ENCODE data around the gene PDGFRB.

PDGFRB gene

GRCh38 chr5:150184006-150184405, 28.4 kb upstream of the PDGFRB start:
- Histone ChIP-seq H3K4me2 (ENCODE audit: low read length) (no peak overlapping the region), H3K9ac (no peak overlapping the region), H2AFZ (no peak overlapping the region), H3K27me3 (ENCODE audit: control insufficient read depth, insufficient read depth, low read length) (no peaks in the 10 kb centered on the region), H3K4me3 (ENCODE audit: low read depth, low read length) (no peak overlapping the region), H3K79me2 (no peaks in the 10 kb centered on the region), H3K9me3 (ENCODE audit: control insufficient read depth, low read length) (no peaks in the 10 kb centered on the region), H3K36me3 (ENCODE audit: control insufficient read depth, insufficient read depth, low read length) (no peaks in the 10 kb centered on the region), H3K4me1 (no peaks in the 10 kb centered on the region), H3K27ac (no peak overlapping the region)
- TF ChIP-seq CTCF (IDR thresholded peaks at IDR 0.05), result no peak

GRCh38 chr5:150183436-150183835, 27.8 kb upstream of the PDGFRB start:
- Histone ChIP-seq H2AFZ (no peak overlapping the region), H3K9ac (no peak overlapping the region), H3K27ac (no peak overlapping the region), H3K4me1 (no peaks in the 10 kb centered on the region), H3K79me2 (no peaks in the 10 kb centered on the region), H3K27me3 (ENCODE audit: control insufficient read depth, insufficient read depth, low read length) (no peaks in the 10 kb centered on the region), H3K4me2 (ENCODE audit: low read length) (no peak overlapping the region), H3K9me3 (ENCODE audit: control insufficient read depth, low read length) (no peaks in the 10 kb centered on the region), H3K36me3 (ENCODE audit: control insufficient read depth, insufficient read depth, low read length) (no peaks in the 10 kb centered on the region), H3K4me3 (ENCODE audit: low read depth, low read length) (no peak overlapping the region)
- no peak for TF ChIP-seq CTCF (IDR thresholded peaks at IDR 0.05)

- Histone ChIP-seq H3K9me3 (ENCODE audit: control insufficient read depth, low read length) (no peaks in the 10 kb centered on the region), H3K4me1 (no peaks in the 10 kb centered on the region), H2AFZ (no peak overlapping the region), H3K79me2 (no peaks in the 10 kb centered on the region), H3K4me3 (ENCODE audit: low read depth, low read length) (no peak overlapping the region), H3K36me3 (ENCODE audit: control insufficient read depth, insufficient read depth, low read length) (no peaks in the 10 kb centered on the region), H3K27me3 (ENCODE audit: control insufficient read depth, insufficient read depth, low read length) (no peaks in the 10 kb centered on the region), H3K27ac (no peak overlapping the region), H3K4me2 (ENCODE audit: low read length) (no peak overlapping the region), H3K9ac (no peak overlapping the region)
- TF ChIP-seq CTCF (IDR thresholded peaks at IDR 0.05), result no peak
Measured at GRCh38 chr5:150182774-150183173, 27.1 kb upstream of the PDGFRB start.

- no peak for TF ChIP-seq CTCF (IDR thresholded peaks at IDR 0.05)
- Histone ChIP-seq H3K27ac (no peak overlapping the region), H3K4me2 (ENCODE audit: low read length) (no peak overlapping the region), H3K9me3 (ENCODE audit: control insufficient read depth, low read length) (no peaks in the 10 kb centered on the region), H3K9ac (no peak overlapping the region), H3K27me3 (ENCODE audit: control insufficient read depth, insufficient read depth, low read length) (no peaks in the 10 kb centered on the region), H3K4me3 (ENCODE audit: low read depth, low read length) (no peak overlapping the region), H3K4me1 (no peaks in the 10 kb centered on the region), H3K36me3 (ENCODE audit: control insufficient read depth, insufficient read depth, low read length) (no peaks in the 10 kb centered on the region), H3K79me2 (no peaks in the 10 kb centered on the region), H2AFZ (no peak overlapping the region)
Measured at GRCh38 chr5:150181766-150182545, 26.3 kb upstream of the PDGFRB start.

- no peak for TF ChIP-seq CTCF (IDR thresholded peaks at IDR 0.05)
- Histone ChIP-seq H3K4me3 (ENCODE audit: low read depth, low read length) (no peak overlapping the region), H3K36me3 (ENCODE audit: control insufficient read depth, insufficient read depth, low read length) (no peaks in the 10 kb centered on the region), H3K4me2 (ENCODE audit: low read length) (no peak overlapping the region), H3K9ac (no peak overlapping the region), H2AFZ (no peak overlapping the region), H3K27me3 (ENCODE audit: control insufficient read depth, insufficient read depth, low read length) (no peaks in the 10 kb centered on the region), H3K27ac (no peak overlapping the region), H3K79me2 (no peaks in the 10 kb centered on the region), H3K4me1 (no peaks in the 10 kb centered on the region), H3K9me3 (ENCODE audit: control insufficient read depth, low read length) (no peaks in the 10 kb centered on the region)
Measured at GRCh38 chr5:150181027-150181426, 25.4 kb upstream of the PDGFRB start.

Data from parathyroid adenoma (tissue), 2 donors.